Right lobe of liver (tissue), 6 donors: ENCODE measurements around the gene AGT. TPM values are rescaled to one million over a fixed set of nuclear protein-coding genes. Genes with fewer than 3 reads are reported as not detected.

Source experiments
- ATAC-seq, 4 donors: fragments of 200-7000 bp; cut with Tn5 transposase; one replicate each; pipeline ENCODE4 v1.9.1; 2020; ENCODE audit warnings: mild to moderate bottlenecking in 4 of 4, moderate library complexity in 4 of 4
- DNase-seq, 3 donors: peaks; one replicate each; pipeline ENCODE4 v3.0.0-alpha.2; 2020
- H3K27ac ChIP-seq, 3 donors: fragments of 200-600 bp; one replicate each; pipeline ENCODE4 v1.8.0; 2022
- H3K27me3 ChIP-seq, 2 donors: fragments of 200-600 bp; one replicate each; pipeline ENCODE4 v1.8.0; 2022
- H3K36me3 ChIP-seq, 4 donors: fragments of 200-600 bp; sonication (generic) in 1 of 4; one replicate each; pipeline versions ENCODE4 v1.5.1 to v1.8.0; 2017 to 2022; ENCODE audit warnings: control low read depth in 1 of 4
- H3K4me1 ChIP-seq, 4 donors: fragments of 200-600 bp; sonication (generic) in 1 of 4; one replicate each; pipeline versions ENCODE4 v1.5.1 to v1.8.0; 2017 to 2022; ENCODE audit warnings: control low read depth in 1 of 4
- H3K4me3 ChIP-seq, 3 donors: fragments of 200-600 bp; one replicate each; pipeline ENCODE4 v1.8.0; 2022
- H3K9me3 ChIP-seq, 4 donors: fragments of 200-600 bp; sonication (generic) in 1 of 4; one replicate each; pipeline versions ENCODE4 v1.5.1 to v1.8.0; 2017 to 2022; ENCODE audit warnings: control low read depth in 1 of 4
- POLR2A ChIP-seq: fragments of 450-650 bp; IDR thresholded peaks from one replicate; pipeline ENCODE4 v1.6.1; 2017; ENCODE audit warnings: antibody characterized with exemption, mild to moderate bottlenecking
- WGBS: methylation state at CpG from one replicate; pipeline ENCODE4 v1.1.6; 2018; ENCODE audit warnings: low coverage, low lambda C conversion rate; ENCODE audit not compliant: insufficient coverage; ENCODE audit errors: missing lambda C conversion rate; 5-methylcytosine and 5-hydroxymethylcytosine counted together
- intact Hi-C, 2 donors: fragments of 100-400 bp; cut with DNase I; formaldehyde crosslinking; loops; one replicate each; pipeline versions ENCODE4 v1.11.2 to v1.14.1; 2022
- total RNA-seq, 6 experiments: library from RNA; depleted of rRNA in 2 of 6; stranded (reverse); fragments of >200 nt in 2 of 6; fragmentation: NEBNext Ultra II Directional in 3 of 6; extraction: Animal tissue kit (Norgen Biotek cat#: 25700) in 3 of 6; gene quantifications; one replicate each; pipeline versions ENCODE4 v1.1.0 to v1.2.4, GENCODE V29; 2016 to 2023
- TF ChIP-seq, protein P1 (sequence below), 4 donors: fragments of 200-600 bp in 3 of 4; fragments of 450-650 bp in 1 of 4; IDR thresholded peaks; one replicate each; pipeline versions ENCODE4 v1.5.1 to v1.8.0; 2016 to 2022; ENCODE audit warnings: antibody characterized with exemption in 4 of 4, mild to moderate bottlenecking in 2 of 4
- donor health status: DM: no; HTN: yes; CAD: no.
- donor health status: DM: no; HTN: no; CAD: no.
- donor health status: DM: no; HTN: no; CAD: no.
- donor health status: DM: no; HTN: yes; CAD: no.
- donor health status: DM: no; HTN: yes; CAD: no.

Gene AGT
- total RNA-seq, 6 experiments from 2014 or later: 1,076 to 2,346 (median 1,911) TPM

DNA sequence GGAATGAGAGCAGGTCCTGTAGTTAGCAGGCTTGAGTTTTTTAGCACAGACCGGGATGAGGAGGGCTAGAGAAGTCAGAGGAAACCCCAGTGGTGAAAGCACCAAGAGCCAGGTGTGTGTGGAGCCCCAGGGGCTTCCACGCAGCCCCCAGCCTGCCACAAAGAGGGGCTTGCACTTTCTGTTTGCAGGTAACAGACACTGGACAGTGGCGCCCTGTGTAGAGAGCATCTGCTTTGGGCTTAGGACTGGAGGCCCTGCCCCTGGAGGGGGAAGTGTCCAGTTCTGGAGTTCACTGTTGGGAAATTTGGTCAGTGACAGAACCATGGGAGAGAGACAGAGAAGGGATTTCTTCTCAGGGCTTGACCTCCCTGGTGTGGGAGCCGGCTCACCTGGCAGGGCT is 19.5 kb downstream of the AGT start:
- H3K36me3 ChIP-seq: peaks cover 4 to 37% (median 13%) of the 10 kb centered on the region in 4 donors
- H3K27me3 ChIP-seq: no peaks in the 10 kb centered on the region
- H3K9me3 ChIP-seq: no peaks in the 10 kb centered on the region
- no peaks in the 10 kb centered on the region for H3K4me1 ChIP-seq
- intact Hi-C loops: no loop called here
- H3K27ac ChIP-seq: no peak overlapping the region
- H3K4me3 ChIP-seq: no peak overlapping the region
- TF ChIP-seq, protein P1, sequence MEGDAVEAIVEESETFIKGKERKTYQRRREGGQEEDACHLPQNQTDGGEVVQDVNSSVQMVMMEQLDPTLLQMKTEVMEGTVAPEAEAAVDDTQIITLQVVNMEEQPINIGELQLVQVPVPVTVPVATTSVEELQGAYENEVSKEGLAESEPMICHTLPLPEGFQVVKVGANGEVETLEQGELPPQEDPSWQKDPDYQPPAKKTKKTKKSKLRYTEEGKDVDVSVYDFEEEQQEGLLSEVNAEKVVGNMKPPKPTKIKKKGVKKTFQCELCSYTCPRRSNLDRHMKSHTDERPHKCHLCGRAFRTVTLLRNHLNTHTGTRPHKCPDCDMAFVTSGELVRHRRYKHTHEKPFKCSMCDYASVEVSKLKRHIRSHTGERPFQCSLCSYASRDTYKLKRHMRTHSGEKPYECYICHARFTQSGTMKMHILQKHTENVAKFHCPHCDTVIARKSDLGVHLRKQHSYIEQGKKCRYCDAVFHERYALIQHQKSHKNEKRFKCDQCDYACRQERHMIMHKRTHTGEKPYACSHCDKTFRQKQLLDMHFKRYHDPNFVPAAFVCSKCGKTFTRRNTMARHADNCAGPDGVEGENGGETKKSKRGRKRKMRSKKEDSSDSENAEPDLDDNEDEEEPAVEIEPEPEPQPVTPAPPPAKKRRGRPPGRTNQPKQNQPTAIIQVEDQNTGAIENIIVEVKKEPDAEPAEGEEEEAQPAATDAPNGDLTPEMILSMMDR (IDR thresholded peaks at IDR 0.05): no peak
- TF ChIP-seq POLR2A: no peak
- ATAC-seq (peak in 1 of 4 donors; percentile 6), DNase-seq (no peak)
- WGBS: 86% methylated on average over 1 of the region's 4 CpGs

DNA sequence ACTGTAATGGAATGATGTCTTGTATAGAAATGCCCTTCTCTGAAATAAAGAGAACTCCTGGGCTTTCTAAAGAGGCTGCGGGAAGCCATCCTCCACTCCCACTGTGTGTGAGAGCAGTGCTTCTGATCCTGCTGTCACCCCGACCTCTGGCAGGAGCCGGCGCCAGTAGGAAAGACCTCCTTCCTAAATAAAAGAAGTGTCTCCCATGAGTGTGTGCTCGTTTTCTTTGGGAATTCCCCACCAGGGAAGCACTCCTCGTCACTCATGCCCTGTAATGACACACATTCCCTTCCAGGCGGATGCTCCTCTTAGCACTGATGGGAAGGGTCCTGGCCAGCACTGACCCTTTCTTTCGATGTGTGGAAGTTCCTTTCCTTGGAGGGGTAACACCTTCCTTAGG is 20.1 kb downstream of the AGT start:
- intact Hi-C loops: no loop called here
- peaks cover 4 to 43% (median 13%) of the 10 kb centered on the region in 4 donors for H3K36me3 ChIP-seq
- DNase-seq: no peak

DNA sequence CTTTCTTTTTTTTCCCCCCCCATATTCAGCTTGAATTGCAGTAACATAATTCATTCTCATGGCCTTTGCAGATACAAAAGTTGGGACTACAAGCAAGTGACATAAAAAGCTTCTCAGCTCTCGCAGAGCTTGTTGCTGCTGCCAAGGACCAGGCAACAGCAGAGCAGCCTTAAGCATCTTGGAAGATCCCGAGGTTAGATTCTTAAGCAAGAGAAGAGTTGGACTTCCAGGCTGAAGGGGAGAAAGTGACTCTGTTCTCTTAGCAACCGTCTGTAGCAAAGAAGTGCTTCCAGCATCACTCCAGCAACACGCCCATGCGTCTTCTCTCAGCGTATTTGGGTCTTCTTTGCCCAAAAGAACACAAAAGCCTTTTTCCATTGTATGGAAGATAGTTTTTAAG is 20.7 kb downstream of the AGT start:
- DNase-seq (no peak), ATAC-seq (no peak)
- intact Hi-C loops: no loop called here
- TF ChIP-seq, protein P1 (IDR thresholded peaks at IDR 0.05): no peak
- no peak for TF ChIP-seq POLR2A
- no peaks in the 10 kb centered on the region for H3K9me3 ChIP-seq
- no peaks in the 10 kb centered on the region for H3K4me1 ChIP-seq
- no peak overlapping the region for H3K4me3 ChIP-seq
- H3K36me3 ChIP-seq: peaks cover 4 to 49% (median 16%) of the 10 kb centered on the region in 4 donors
- H3K27me3 ChIP-seq: no peaks in the 10 kb centered on the region
- 88% methylated on average over 6 of the region's 6 CpGs for WGBS
- no peak overlapping the region for H3K27ac ChIP-seq

More for the DNA sequence above, 20.1 kb downstream of the AGT start:
- Histone ChIP-seq H3K9me3 (no peaks in the 10 kb centered on the region), H3K4me3 (no peak overlapping the region), H3K27ac (no peak overlapping the region), H3K4me1 (no peaks in the 10 kb centered on the region), H3K27me3 (no peaks in the 10 kb centered on the region)
- 74% methylated on average over 5 of the region's 8 CpGs for WGBS
- TF ChIP-seq, protein P1 (IDR thresholded peaks at IDR 0.05): no peak
- no peak for TF ChIP-seq POLR2A
- ATAC-seq: no peak

DNA sequence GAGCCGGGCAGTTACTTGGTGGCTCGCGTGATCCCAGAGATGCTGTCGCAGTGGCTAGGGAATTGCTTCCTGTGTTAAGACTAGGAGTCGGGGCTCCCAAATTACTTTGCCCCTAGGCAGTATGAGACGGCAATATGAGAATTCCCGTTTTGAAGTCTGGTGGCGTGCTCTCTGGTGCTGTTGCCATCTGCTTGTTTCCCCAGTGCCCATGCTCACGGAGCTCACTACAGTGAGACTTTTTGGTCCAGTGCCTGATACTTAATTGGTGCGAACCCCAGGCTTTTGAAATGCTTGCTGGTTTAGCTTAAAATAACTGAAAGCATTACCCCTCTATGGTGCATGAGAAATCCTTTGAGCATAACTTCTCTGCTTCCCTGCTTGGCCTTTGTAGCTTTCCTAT is 22.3 kb downstream of the AGT start:
- ATAC-seq: no peak
- intact Hi-C loops: no loop called here
- Histone ChIP-seq H3K36me3 (peaks cover 5 to 65% (median 21%) of the 10 kb centered on the region in 4 donors), H3K27ac (no peak overlapping the region), H3K27me3 (no peaks in the 10 kb centered on the region), H3K4me3 (no peak overlapping the region), H3K4me1 (no peaks in the 10 kb centered on the region), H3K9me3 (no peaks in the 10 kb centered on the region)
- WGBS: 88% methylated on average over 5 of the region's 10 CpGs
- TF ChIP-seq, protein P1 (IDR thresholded peaks at IDR 0.05): no peak
- no peak for DNase-seq

DNA sequence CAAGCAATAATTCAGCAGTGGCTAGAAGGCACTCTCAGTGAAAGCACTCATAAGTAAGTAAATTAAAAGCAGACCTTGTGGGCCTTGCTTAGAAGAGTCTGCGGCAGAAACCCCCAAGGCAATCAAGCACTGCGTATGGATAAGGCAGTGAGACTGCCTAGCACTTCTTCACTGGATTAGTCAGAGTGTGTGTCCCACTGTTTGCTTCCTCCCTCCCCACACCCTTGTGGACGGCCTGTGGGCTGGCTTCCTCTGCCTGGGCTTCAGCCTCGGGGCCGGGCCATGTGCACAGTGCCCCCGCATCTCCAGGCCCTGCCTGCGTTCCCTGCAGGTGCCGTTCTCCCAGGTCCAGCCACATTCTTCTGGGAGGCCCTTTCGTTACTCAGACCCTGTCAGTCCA is 23.8 kb downstream of the AGT start:
- Histone ChIP-seq H3K36me3 (peaks cover 5 to 79% (median 23%) of the 10 kb centered on the region in 4 donors), H3K27ac (no peak overlapping the region), H3K4me3 (no peak overlapping the region), H3K27me3 (no peaks in the 10 kb centered on the region), H3K4me1 (peaks cover 0 to 2% (median 0%) of the 10 kb centered on the region in 4 donors), H3K9me3 (no peaks in the 10 kb centered on the region)
- ATAC-seq (no peak), DNase-seq (no peak)
- intact Hi-C loops: no loop called here
- 100% methylated on average over 1 of the region's 9 CpGs for WGBS
- TF ChIP-seq, protein P1 (IDR thresholded peaks at IDR 0.05): no peak
- no peak for TF ChIP-seq POLR2A
